Testis (tissue), 3 donors: ENCODE data around the gene MRGPRD. TPM values are rescaled to one million over a fixed set of nuclear protein-coding genes. Genes with fewer than 3 reads are reported as not detected.

ENCODE experiments used
- DNase-seq: peaks from one replicate; pipeline ENCODE4 v3.0.0-alpha.2; 2019
- H3K27ac ChIP-seq, 2 donors: fragments of 200-600 bp; sonication (generic); one replicate each; pipeline ENCODE4 v1.5.1; 2019
- H3K27me3 ChIP-seq: fragments of 200-600 bp; sonication (generic); one replicate; pipeline ENCODE4 v1.5.1; 2019
- H3K36me3 ChIP-seq: fragments of 200-600 bp; sonication (generic); one replicate; pipeline ENCODE4 v1.5.1; 2017; ENCODE audit warnings: low read depth; ENCODE audit errors: missing control alignments
- H3K4me1 ChIP-seq: fragments of 200-600 bp; sonication (generic); one replicate; pipeline ENCODE4 v1.5.1; 2019
- H3K4me3 ChIP-seq, 2 donors: fragments of 200-600 bp; sonication (generic); one replicate each; pipeline ENCODE4 v1.5.1; 2017 to 2019
- H3K9me3 ChIP-seq: fragments of 200-600 bp; sonication (generic); one replicate; pipeline ENCODE4 v1.5.1; 2017
- POLR2A ChIP-seq: fragments of 450-650 bp; IDR thresholded peaks from one replicate; pipeline ENCODE4 v1.6.1; 2017; ENCODE audit warnings: antibody characterized with exemption, mild to moderate bottlenecking, moderate library complexity
- WGBS, 2 donors: methylation state at CpG; one replicate each; pipeline ENCODE4 v1.1.5; 2018; 5-methylcytosine and 5-hydroxymethylcytosine counted together
- intact Hi-C: fragments of 100-400 bp; cut with DNase I; formaldehyde crosslinking; loops from one replicate; pipeline ENCODE4 v1.15.1; 2023; ENCODE audit warnings: low total_unique reads
- polyA plus RNA-seq: library from polyadenylated mRNA; stranded (reverse); fragments of 350-450 nt; fragmentation: Illumina TruSeq; extraction: RNeasy Lipid Tissue Mini Kit (QIAGEN cat#74804); gene quantifications from one replicate; pipeline ENCODE4 v1.2.3, GENCODE V29; 2014; ENCODE audit warnings: low read depth, low replicate concordance; ENCODE audit not compliant: insufficient read depth
- total RNA-seq, 2 donors: library from RNA; depleted of rRNA; stranded (reverse); fragments of >200 nt; gene quantifications; one replicate each; pipeline ENCODE4 v1.2.3, GENCODE V29; 2016
- TF ChIP-seq, protein P1 (sequence below), 3 experiments: fragments of 450-650 bp in 2 of 3; fragments of 200-600 bp in 1 of 3; sonication (generic) in 1 of 3; IDR thresholded peaks; one replicate each; pipeline ENCODE4 v1.5.1; 2016 to 2019; ENCODE audit warnings: antibody characterized with exemption in 3 of 3, mild to moderate bottlenecking in 2 of 3, moderate library complexity in 1 of 3

MRGPRD gene
- total and polyA plus RNA-seq, 3 donors from 2014 or later: not detected

DNA sequence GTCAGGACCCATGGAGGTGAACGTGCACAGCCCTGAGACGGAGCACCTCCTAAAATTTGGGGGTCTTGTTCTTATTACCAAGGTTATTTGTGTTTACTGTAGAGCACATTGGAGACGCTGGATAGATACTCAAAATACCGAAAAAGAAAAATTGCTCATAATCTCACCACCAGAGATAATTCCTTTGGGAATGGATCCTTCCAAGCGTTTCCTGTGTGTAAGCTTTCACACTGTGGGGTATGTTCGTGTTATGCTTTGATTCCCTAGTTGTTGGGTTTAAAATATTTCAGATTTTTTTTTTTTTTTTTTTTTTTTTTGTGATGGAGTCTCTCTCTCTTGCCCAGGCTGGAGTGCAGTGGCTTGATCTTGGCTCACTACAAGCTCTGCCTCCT lies 14.1 kb upstream of the MRGPRD start:
- H3K27me3 ChIP-seq: no peaks in the 10 kb centered on the region
- intact Hi-C loops: no loop called here

DNA sequence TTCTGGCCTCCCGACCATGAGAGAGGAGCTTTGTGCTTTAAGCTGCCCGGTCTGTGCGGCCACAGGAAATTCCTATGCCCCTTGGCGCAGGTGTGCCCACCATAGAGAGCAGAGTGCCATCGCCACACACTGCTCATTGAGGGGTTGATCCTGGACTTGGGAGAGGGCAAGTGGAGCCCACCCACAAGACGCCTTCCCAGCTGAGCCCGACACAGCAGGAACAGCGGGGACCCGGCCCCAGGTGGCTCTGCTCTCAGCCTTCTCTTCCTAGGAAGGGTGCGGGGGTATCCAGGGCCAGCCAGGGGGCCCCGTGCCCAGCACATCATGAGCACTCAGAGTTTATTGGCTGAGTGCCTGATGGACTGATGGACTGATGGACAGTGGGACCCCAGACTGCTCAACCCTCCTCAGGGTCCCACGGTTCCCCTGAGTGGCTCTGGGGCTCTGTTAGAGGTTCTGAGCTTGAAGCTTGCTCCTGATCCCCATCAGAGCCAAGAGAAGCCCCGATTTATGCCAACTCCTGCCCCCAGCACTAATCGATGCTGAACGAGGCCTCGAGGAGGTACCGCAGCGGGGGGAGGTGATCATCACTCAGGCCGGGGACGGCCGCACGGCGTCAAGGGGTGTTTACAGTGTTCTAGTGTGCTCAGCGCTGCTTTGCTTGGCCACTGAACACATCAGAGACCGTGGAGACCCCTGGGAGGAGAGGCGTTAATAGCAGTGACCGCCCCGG lies 13.5 kb upstream of the MRGPRD start:
- Histone ChIP-seq H3K9me3 (no peaks in the 10 kb centered on the region), H3K36me3 (no peaks in the 10 kb centered on the region), H3K27ac (no peak overlapping the region), H3K4me1 (peaks cover 5% of the 10 kb centered on the region), H3K27me3 (no peaks in the 10 kb centered on the region), H3K4me3 (no peak overlapping the region)
- TF ChIP-seq POLR2A: no peak
- TF ChIP-seq, protein P1, sequence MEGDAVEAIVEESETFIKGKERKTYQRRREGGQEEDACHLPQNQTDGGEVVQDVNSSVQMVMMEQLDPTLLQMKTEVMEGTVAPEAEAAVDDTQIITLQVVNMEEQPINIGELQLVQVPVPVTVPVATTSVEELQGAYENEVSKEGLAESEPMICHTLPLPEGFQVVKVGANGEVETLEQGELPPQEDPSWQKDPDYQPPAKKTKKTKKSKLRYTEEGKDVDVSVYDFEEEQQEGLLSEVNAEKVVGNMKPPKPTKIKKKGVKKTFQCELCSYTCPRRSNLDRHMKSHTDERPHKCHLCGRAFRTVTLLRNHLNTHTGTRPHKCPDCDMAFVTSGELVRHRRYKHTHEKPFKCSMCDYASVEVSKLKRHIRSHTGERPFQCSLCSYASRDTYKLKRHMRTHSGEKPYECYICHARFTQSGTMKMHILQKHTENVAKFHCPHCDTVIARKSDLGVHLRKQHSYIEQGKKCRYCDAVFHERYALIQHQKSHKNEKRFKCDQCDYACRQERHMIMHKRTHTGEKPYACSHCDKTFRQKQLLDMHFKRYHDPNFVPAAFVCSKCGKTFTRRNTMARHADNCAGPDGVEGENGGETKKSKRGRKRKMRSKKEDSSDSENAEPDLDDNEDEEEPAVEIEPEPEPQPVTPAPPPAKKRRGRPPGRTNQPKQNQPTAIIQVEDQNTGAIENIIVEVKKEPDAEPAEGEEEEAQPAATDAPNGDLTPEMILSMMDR (IDR thresholded peaks at IDR 0.05): no peak
- intact Hi-C loops: no loop called here
- WGBS, 2 donors: 82 to 85% methylated on average over 4 to 27 of the region's 28 CpGs
- peak; percentile 9 for DNase-seq

More for the DNA sequence above, 14.1 kb upstream of the MRGPRD start:
- H3K4me1 ChIP-seq: peaks cover 5% of the 10 kb centered on the region
- 65 to 70% methylated on average over 6 of the region's 6 CpGs for WGBS, 2 donors
- H3K4me3 ChIP-seq: no peak overlapping the region
- no peaks in the 10 kb centered on the region for H3K36me3 ChIP-seq
- no peaks in the 10 kb centered on the region for H3K9me3 ChIP-seq
- TF ChIP-seq, protein P1 (IDR thresholded peaks at IDR 0.05): no peak
- no peak for TF ChIP-seq POLR2A
- DNase-seq: no peak
- no peak overlapping the region for H3K27ac ChIP-seq

DNA sequence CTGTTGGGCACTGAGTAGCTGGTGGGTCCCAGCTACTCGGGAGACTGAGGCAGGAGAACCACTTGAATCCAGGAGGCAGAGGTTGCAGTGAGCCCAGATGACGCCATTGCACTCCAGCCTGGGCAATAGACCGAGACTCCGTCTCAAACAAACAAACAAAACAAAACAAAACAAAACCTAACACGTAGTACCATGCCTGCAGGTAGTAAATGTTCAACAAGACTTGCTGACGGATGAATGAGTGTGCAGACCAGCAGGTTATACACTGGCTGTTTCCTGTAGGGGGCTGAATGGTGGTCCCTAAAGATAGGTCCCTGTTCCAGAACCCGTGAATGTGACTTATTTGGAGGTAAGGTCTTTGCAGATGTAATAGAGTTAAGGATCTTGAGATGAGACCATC lies 12.8 kb upstream of the MRGPRD start:
- no peak for DNase-seq

DNA sequence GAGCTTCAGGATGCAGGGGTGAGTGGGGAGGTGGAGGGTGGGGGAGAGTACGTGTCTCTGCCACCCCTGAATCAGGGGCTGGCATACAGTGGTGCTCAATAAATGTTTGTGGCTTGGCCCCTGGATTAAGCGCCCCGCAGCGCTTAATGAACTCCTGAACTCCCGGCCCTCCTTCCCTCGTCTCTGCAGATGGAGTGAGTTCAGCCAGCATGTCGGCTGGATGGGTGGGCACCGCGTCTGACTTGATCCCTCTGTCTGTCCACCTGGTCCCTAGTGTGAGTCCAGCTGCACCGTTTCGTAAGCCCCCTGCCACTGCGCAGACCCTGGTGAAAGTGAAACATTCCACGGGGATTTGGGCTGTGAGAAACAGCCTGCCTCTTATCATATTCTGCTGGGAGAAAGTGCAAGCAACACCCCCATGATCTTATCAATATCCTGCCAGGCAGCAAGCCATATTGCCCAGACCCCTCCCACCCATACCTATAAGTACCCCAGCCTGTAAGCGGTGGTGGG lies 12.0 kb upstream of the MRGPRD start:
- peak; percentile 9 for DNase-seq
- Histone ChIP-seq H3K27me3 (no peaks in the 10 kb centered on the region), H3K36me3 (no peaks in the 10 kb centered on the region), H3K27ac (no peak overlapping the region), H3K9me3 (no peaks in the 10 kb centered on the region), H3K4me3 (no peak overlapping the region), H3K4me1 (no peaks in the 10 kb centered on the region)
- intact Hi-C loops: no loop called here
- WGBS, 2 donors: 76 to 77% methylated on average over 14 of the region's 14 CpGs
- TF ChIP-seq, protein P1 (IDR thresholded peaks at IDR 0.05): no peak
- no peak for TF ChIP-seq POLR2A

More for the DNA sequence above, 12.8 kb upstream of the MRGPRD start:
- Histone ChIP-seq H3K4me1 (peaks cover 4% of the 10 kb centered on the region), H3K36me3 (no peaks in the 10 kb centered on the region), H3K27ac (no peak overlapping the region), H3K4me3 (no peak overlapping the region), H3K27me3 (no peaks in the 10 kb centered on the region), H3K9me3 (no peaks in the 10 kb centered on the region)
- TF ChIP-seq, protein P1 (IDR thresholded peaks at IDR 0.05): no peak
- intact Hi-C loops: no loop called here
- WGBS, 2 donors: 86 to 95% methylated on average over 7 of the region's 7 CpGs
